A549 (cell line): ENCODE results near the gene MCRIP1. TPM values are rescaled to one million over a fixed set of nuclear protein-coding genes. Genes with fewer than 3 reads are reported as not detected.

ENCODE experiments used
- ATAC-seq, 2 experiments: fragments of 200-7000 bp in 1 of 2; fragments of >200 bp in 1 of 2; cut with Nextera tagmentation in 1 of 2; cut with Tn5 transposase in 1 of 2; 3 replicates each; pipeline versions ENCODE4 v1.8.0 to v1.9.1; 2018 to 2020; ENCODE audit warnings: mild to moderate bottlenecking in 1 of 2, moderate library complexity in 1 of 2
- CTCF ChIA-PET: fragments of 300-600 bp; sonication (Branson Sonifier 250); formaldehyde crosslinking; extraction: SDS; loops from one replicate; lab custom pipeline; 2021; ENCODE audit warnings: antibody characterized with exemption, inconsistent platforms; lab: Yijun Ruan, JAX
- POLR2A ChIA-PET: fragments of 350-600 bp; formaldehyde crosslinking; extraction: SDS; loops from one replicate; lab custom pipeline; 2021; ENCODE audit warnings: antibody characterized with exemption, inconsistent platforms; lab: Yijun Ruan, JAX
- DNase-seq, 2 experiments: peaks; one replicate each; pipeline versions ENCODE4 v3.0.0 to v3.0.0-alpha.2; 2011 to 2016; ENCODE audit warnings: low read depth in 1 of 2, low spot score in 1 of 2
- FAIRE-seq: peaks from 2 replicates; lab custom pipeline; 2011; peaks lifted over from hg19 to GRCh38; lab: Jason Lieb, UNC
- H3K27ac ChIP-seq, 2 experiments: fragments of >200 bp; sonication (Bioruptor Twin); formaldehyde crosslinking; 3 replicates each; pipeline ENCODE4 v1.5.1; 2016 to 2017
- H3K4me1 ChIP-seq: fragments of >200 bp; sonication (Bioruptor Twin); formaldehyde crosslinking; 3 replicates; pipeline ENCODE4 v1.6.1; 2016
- H3K4me2 ChIP-seq: fragments of >200 bp; sonication (Bioruptor Twin); formaldehyde crosslinking; 3 replicates; pipeline ENCODE4 v1.6.1; 2016
- H3K4me3 ChIP-seq: fragments of >200 bp; sonication (Bioruptor Twin); formaldehyde crosslinking; 3 replicates; pipeline ENCODE4 v1.5.1; 2016
- H3K9me3 ChIP-seq: fragments of >200 bp; sonication (Bioruptor Twin); formaldehyde crosslinking; 3 replicates; pipeline ENCODE4 v1.6.1; 2016
- CBX8 ChIP-seq: fragments of 200-600 bp; sonication (generic); IDR thresholded peaks from 2 replicates; pipeline ENCODE4 v1.6.1; 2016
- CEBPB ChIP-seq, 2 experiments: fragments of >200 bp in 1 of 2; sonication (Bioruptor Twin) in 1 of 2; formaldehyde crosslinking in 1 of 2; IDR thresholded peaks; 2 replicates each; pipeline ENCODE4 v1.6.1; 2012 to 2016
- E2F6 ChIP-seq: IDR thresholded peaks from 2 replicates; pipeline ENCODE4 v1.6.1; 2012; ENCODE audit warnings: low read depth, borderline replicate concordance
- EHF ChIP-seq: fragments of 250-450 bp; sonication (Bioruptor Pico); IDR thresholded peaks from 2 replicates; pipeline ENCODE4 v1.5.0; 2020; ENCODE audit warnings: mild to moderate bottlenecking
- EHMT2 ChIP-seq: fragments of 200-600 bp; sonication (generic); IDR thresholded peaks from 2 replicates; pipeline ENCODE4 v1.6.1; 2016; ENCODE audit warnings: antibody characterized with exemption, low read depth, mild to moderate bottlenecking, moderate library complexity
- EP300 ChIP-seq, 2 experiments: fragments of >200 bp; sonication (Bioruptor Twin); formaldehyde crosslinking; IDR thresholded peaks; 2 replicates in 1 of 2; 3 replicates in 1 of 2; pipeline ENCODE4 v1.6.1; 2016 to 2017
- HES2 ChIP-seq: fragments of >200 bp; sonication (Bioruptor Twin); formaldehyde crosslinking; IDR thresholded peaks from 2 replicates; pipeline ENCODE4 v1.6.1; 2016
- HMGXB4 ChIP-seq: fragments of 250-450 bp; sonication (Bioruptor Pico); IDR thresholded peaks from 2 replicates; pipeline ENCODE4 v1.5.0; 2021; ENCODE audit warnings: mild to moderate bottlenecking, moderate library complexity, borderline replicate concordance
- HOXB5 ChIP-seq: fragments of 250-450 bp; sonication (Bioruptor Pico); IDR thresholded peaks from 2 replicates; pipeline ENCODE4 v1.5.0; 2020; ENCODE audit warnings: mild to moderate bottlenecking, moderate library complexity
- JUNB ChIP-seq: fragments of >200 bp; sonication (Bioruptor Twin); formaldehyde crosslinking; IDR thresholded peaks from 2 replicates; pipeline ENCODE4 v1.6.1; 2016
- KDM1A ChIP-seq: fragments of 200-600 bp; sonication (generic); IDR thresholded peaks from 2 replicates; pipeline ENCODE4 v1.6.1; 2016; ENCODE audit warnings: low read depth, mild to moderate bottlenecking
- KDM5A ChIP-seq: fragments of 200-600 bp; sonication (generic); IDR thresholded peaks from 2 replicates; pipeline ENCODE4 v1.6.1; 2016; ENCODE audit warnings: antibody characterized with exemption, mild to moderate bottlenecking
- MAFK ChIP-seq: fragments of 450-650 bp; IDR thresholded peaks from 2 replicates; pipeline ENCODE4 v1.6.1; 2014; ENCODE audit not compliant: partially characterized antibody
- NR3C1 ChIP-seq: fragments of >200 bp; sonication (Bioruptor Twin); formaldehyde crosslinking; IDR thresholded peaks from 3 replicates; pipeline ENCODE4 v1.6.1; 2017
- RAD21 ChIP-seq, 2 experiments: fragments of >200 bp in 1 of 2; sonication (Bioruptor Twin) in 1 of 2; formaldehyde crosslinking in 1 of 2; IDR thresholded peaks in 1 of 2; conservative IDR thresholded peaks in 1 of 2; 2 replicates in 1 of 2; 3 replicates in 1 of 2; pipeline ENCODE4 v1.6.1; 2012 to 2018; ENCODE audit warnings: inconsistent platforms in 1 of 2
- RCOR1 ChIP-seq: fragments of 150-350 bp; IDR thresholded peaks from 2 replicates; pipeline ENCODE4 v1.6.1; 2014; ENCODE audit warnings: antibody characterized with exemption, low read length, low read depth
- RFX5 ChIP-seq: fragments of 450-650 bp; IDR thresholded peaks from 2 replicates; pipeline ENCODE4 v1.7.1; 2014; ENCODE audit warnings: antibody characterized with exemption, mild to moderate bottlenecking, moderate library complexity
- SMC3 ChIP-seq: fragments of >200 bp; sonication (Bioruptor Twin); formaldehyde crosslinking; IDR thresholded peaks from 3 replicates; pipeline ENCODE4 v1.6.1; 2018; ENCODE audit warnings: inconsistent platforms
- SREBF2 ChIP-seq: fragments of 450-650 bp; IDR thresholded peaks from 2 replicates; pipeline ENCODE4 v1.6.1; 2014; ENCODE audit warnings: mild to moderate bottlenecking, moderate library complexity
- TP53 ChIP-seq: fragments of 250-450 bp; sonication (Bioruptor Pico); IDR thresholded peaks from 2 replicates; pipeline ENCODE4 v1.5.0; 2021; ENCODE audit warnings: mild to moderate bottlenecking, moderate library complexity
- ZNF302 ChIP-seq: fragments of 250-450 bp; sonication (Bioruptor Pico); IDR thresholded peaks from 2 replicates; pipeline ENCODE4 v1.9.0; 2021; ENCODE audit warnings: inconsistent platforms, mild to moderate bottlenecking, moderate library complexity
- WGBS: methylation state at CpG from one replicate; pipeline ENCODE4 v1.1.6; 2017; ENCODE audit errors: missing lambda C conversion rate; 5-methylcytosine and 5-hydroxymethylcytosine counted together
- polyA plus RNA-seq, 4 experiments: library from polyadenylated mRNA; depleted of rRNA in 3 of 4; stranded (reverse); fragments of >200 nt; fragmentation: RNase III in 1 of 4; extraction: RNeasy Plus Mini Kit Qiagen cat#74134 plus additional on column Dnase treatment in 1 of 4; gene quantifications; 2 replicates in 3 of 4; 3 replicates in 1 of 4; pipeline ENCODE4 v1.2.3, GENCODE V29; 2011 to 2017
- TF ChIP-seq, protein P1 (sequence below): IDR thresholded peaks from 2 replicates; pipeline ENCODE4 v1.6.1; 2012

Gene MCRIP1
- polyA plus RNA-seq, 2 of the 4 experiments (the other 2 are of a cell fraction): 32.0 to 51.0 TPM

GRCh38 chr17:81815646-81815986 lies 17.5 kb downstream of the MCRIP1 start:
- WGBS: 54% methylated on average over 2 of the region's 2 CpGs
- ChIA-PET POLR2A (no interaction called here), CTCF (interaction anchor here (0.8 to 4.1 kb wide), 5 partner anchors 11 to 83 kb away, joined by 3 to 22 read pairs (median 6); no protein-coding TSS in a partner anchor)
- H3K4me2 ChIP-seq: peak overlapping the region; percentile 6; the same call in 1 of the 3 replicates
- no peaks in the 10 kb centered on the region for H3K9me3 ChIP-seq
- H3K4me1 ChIP-seq: peaks cover 32% of the 10 kb centered on the region
- ATAC-seq (peak; percentile 2 to 5; a peak in 3 of 6 replicates), DNase-seq (no peak), FAIRE-seq (no peak)
- TF ChIP-seq, protein P1, sequence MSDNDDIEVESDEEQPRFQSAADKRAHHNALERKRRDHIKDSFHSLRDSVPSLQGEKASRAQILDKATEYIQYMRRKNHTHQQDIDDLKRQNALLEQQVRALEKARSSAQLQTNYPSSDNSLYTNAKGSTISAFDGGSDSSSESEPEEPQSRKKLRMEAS: no peak
- TF ChIP-seq KDM5A (no peak), EP300 (IDR thresholded peaks at IDR 0.05) (no peak), RAD21 (conservative IDR thresholded peaks at IDR 0.05 in 1 of 2, IDR thresholded peaks at IDR 0.05 in 1 of 2) (no peak), CBX8 (no peak), TP53 (CRISPR knock-in tag) (no peak)
- peak overlapping the region; percentile 19 to 67; a peak in 3 of 6 replicates for H3K27ac ChIP-seq
- H3K4me3 ChIP-seq: no peak overlapping the region

GRCh38 chr17:81814748-81815645 lies 18.1 kb downstream of the MCRIP1 start:
- Histone ChIP-seq H3K27ac (peak overlapping the region; percentile 19 to 67; a peak in 3 of 6 replicates), H3K4me1 (peaks cover 32% of the 10 kb centered on the region), H3K4me3 (no peak overlapping the region), H3K9me3 (no peaks in the 10 kb centered on the region), H3K4me2 (peak overlapping the region; percentile 6; the same call in 2 of the 3 replicates)
- TF ChIP-seq SREBF2: no peak
- no peak for TF ChIP-seq RFX5
- TF ChIP-seq CEBPB (IDR thresholded peaks at IDR 0.05): no peak
- TF ChIP-seq EHF: no peak
- TF ChIP-seq HMGXB4: no peak
- TF ChIP-seq NR3C1: no peak
- TF ChIP-seq EP300 (IDR thresholded peaks at IDR 0.05): no peak
- no peak for TF ChIP-seq HES2
- TF ChIP-seq JUNB: no peak
- TF ChIP-seq KDM1A: no peak
- ChIA-PET POLR2A (no interaction called here), CTCF (interaction anchor here (0.8 to 4.9 kb wide), 6 partner anchors 8 to 82 kb away, joined by 3 to 24 read pairs (median 8); no protein-coding TSS in a partner anchor)
- 42% methylated on average over 17 of the region's 24 CpGs for WGBS
- FAIRE-seq (no peak), ATAC-seq (peak; percentile 14 to 37; a peak in 4 of 6 replicates), DNase-seq (no peak)

- FAIRE-seq: no peak
- no peak for ATAC-seq
- CTCF ChIA-PET: interaction anchor here (0.6 to 4.9 kb wide), 8 partner anchors 9 to 81 kb away, joined by 3 to 24 read pairs (median 4); no protein-coding TSS in a partner anchor
- no peak overlapping the region for H3K4me3 ChIP-seq
- H3K4me2 ChIP-seq: no peak overlapping the region
- 89% methylated on average over 38 of the region's 41 CpGs for WGBS
- no peaks in the 10 kb centered on the region for H3K9me3 ChIP-seq
- H3K4me1 ChIP-seq: peaks cover 32% of the 10 kb centered on the region
- POLR2A ChIA-PET: no interaction called here
- no peak overlapping the region for H3K27ac ChIP-seq
- DNase-seq: no peak
- TF ChIP-seq JUNB (no peak), HOXB5 (CRISPR knock-in tag) (no peak), HMGXB4 (no peak), MAFK (no peak), EP300 (IDR thresholded peaks at IDR 0.05) (no peak), SMC3 (no peak), RCOR1 (no peak), E2F6 (no peak), EHMT2 (no peak), ZNF302 (CRISPR knock-in tag) (no peak)
Measured at GRCh38 chr17:81813861-81814683, 19.0 kb downstream of the MCRIP1 start.
